DND-41 (cell line): Measurements from ENCODE around the gene OR8G5.

Experiments
- CTCF ChIP-seq: IDR thresholded peaks from 2 replicates; pipeline ENCODE4 v1.5.1; 2012; ENCODE audit warnings: borderline replicate concordance, low read length, moderate library complexity, mild to moderate bottlenecking; ENCODE audit not compliant: poor library complexity, severe bottlenecking; ENCODE audit errors: extremely low read depth
- EZH2 ChIP-seq: IDR thresholded peaks from 3 replicates; pipeline ENCODE4 v1.6.1; 2012; ENCODE audit warnings: borderline replicate concordance, low read depth, mild to moderate bottlenecking, moderate library complexity, low read length, inconsistent platforms; ENCODE audit not compliant: severe bottlenecking

DNA sequence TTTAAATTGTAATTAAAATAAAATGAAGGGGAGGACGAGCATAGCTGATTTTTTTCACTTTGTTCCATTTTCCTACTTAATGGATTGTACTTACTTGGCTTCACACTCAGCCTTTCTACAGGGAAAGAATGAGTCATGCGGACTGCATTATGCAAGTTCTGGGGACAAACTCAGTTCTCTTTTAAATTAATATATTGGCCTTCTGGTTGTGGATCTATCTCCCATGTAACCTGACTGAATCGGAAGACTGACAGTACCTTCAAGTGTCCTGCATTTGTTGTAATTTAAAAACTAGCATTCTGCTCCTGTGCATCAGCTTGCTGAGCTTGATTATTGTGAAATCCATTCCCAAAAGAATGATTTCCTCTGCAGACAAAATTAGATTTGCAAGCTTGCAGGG is 45.4 kb downstream of the OR8G5 start:
- TF ChIP-seq CTCF (no peak), EZH2 (no peak)
